Brain pericyte (primary cell): ENCODE measurements around the gene MBTPS1.

Source experiments
- DNase-seq: peaks from one replicate; pipeline ENCODE4 v3.0.0-alpha.2; 2012; ENCODE audit warnings: low read depth, low spot score

MBTPS1 gene

DNA sequence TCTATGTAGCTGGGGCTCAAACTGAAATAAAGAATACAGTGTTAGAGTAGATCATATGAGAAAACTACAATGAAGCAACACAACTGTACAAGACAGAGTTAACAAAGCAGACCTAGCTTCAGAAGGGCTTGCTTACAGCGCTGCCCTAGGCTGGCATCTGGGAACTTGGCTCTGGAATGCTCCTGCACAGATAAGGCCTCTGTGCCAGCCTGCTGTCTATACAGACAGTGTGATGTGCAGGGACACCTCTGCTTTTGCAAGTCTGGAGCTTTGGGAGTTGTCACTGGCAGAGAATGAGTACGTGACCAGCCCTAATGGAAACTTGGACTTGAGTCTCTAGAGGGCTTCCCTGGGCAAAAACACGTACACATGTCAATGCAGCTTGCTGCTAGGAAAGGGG is 42.0 kb downstream of the MBTPS1 start:
- DNase-seq, result no peak

- no peak for DNase-seq
Measured at GRCh38 chr16:84072014-84072413, 44.7 kb downstream of the MBTPS1 start.

DNA sequence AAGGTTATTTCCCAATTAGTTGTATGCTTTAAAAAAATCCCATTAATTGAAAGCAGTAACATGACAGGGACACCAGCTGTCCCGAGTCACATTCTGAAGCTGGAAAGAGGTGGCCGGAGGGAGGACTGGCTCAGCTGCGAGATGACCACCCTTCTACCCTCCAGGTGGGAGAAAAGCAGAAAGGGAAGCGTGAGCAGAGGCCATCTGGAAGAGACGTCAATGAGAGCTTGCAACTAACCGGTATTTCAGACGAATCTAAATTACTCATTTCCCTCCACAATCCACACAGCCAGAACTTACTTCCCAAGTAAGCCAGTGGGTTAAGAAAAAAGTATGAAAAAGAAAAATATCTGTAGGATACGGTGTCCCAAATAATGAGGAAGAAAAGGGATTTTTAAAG is 45.6 kb downstream of the MBTPS1 start:
- no peak for DNase-seq

- no peak for DNase-seq
Measured at GRCh38 chr16:84069540-84069939, 47.2 kb downstream of the MBTPS1 start.

DNA sequence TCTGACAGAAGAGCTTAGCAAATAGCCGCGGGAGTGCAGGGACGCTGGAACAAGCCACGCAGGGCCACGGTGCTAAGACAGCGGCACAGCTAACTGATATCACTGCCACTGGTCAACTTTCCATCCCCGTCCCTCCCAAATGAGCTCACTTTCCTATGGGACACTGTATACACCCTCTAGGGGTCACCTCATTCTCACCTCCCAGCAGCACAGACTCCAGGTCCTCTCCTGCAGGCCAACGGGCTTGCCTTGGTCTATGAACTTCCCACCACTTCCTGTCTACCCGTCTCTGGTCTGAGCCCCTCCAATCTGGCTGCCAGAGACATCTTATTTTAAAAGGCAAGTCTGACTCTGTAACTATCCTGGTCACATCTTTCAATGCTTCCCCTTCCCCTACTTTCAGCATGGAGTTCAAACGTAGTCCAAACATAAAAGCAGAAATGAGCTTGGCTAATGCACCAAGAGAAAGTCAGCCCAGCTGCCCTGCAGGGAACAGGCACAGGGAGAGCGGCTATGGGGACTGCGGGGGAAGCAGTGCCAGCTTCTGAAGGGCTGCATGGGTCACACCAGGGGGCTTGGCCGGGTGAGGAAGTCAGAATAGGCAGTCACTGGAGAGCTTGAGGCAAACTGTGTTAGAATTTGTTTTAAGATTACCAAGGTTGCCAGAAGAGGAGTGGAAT is 47.8 kb downstream of the MBTPS1 start:
- DNase-seq, result no peak

GRCh38 chr16:84068041-84068440 is 48.7 kb downstream of the MBTPS1 start:
- no peak for DNase-seq

GRCh38 chr16:84067640-84068039 is 49.1 kb downstream of the MBTPS1 start:
- DNase-seq, result no peak

DNA sequence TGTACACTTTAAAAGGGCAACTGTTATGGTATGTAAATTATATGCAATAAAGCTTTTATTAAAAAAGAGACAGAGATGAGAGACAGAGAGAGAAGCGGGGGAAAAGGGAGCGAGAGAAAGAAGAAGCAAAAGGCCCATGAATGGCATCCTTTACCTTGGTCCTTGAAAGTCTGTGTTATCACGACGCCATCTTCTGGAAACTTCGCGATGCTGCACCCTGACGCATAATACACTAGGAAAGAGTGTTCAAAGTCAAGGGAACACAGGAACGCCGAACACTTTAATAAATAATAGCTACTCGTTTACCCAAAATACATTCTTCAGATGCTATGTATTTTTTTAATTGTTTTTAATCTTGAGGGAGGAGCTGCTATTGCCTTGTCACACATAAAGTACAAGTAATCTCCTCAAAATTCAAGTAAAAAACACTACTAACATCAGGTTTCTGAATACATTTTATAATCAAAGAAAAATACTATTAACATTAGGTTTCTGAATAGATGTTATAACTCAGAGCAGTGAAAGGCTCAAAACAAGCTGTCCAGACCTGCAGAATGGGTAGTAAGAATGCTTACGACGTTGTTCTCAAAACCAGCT is 51.1 kb downstream of the MBTPS1 start:
- no peak for DNase-seq

DNA sequence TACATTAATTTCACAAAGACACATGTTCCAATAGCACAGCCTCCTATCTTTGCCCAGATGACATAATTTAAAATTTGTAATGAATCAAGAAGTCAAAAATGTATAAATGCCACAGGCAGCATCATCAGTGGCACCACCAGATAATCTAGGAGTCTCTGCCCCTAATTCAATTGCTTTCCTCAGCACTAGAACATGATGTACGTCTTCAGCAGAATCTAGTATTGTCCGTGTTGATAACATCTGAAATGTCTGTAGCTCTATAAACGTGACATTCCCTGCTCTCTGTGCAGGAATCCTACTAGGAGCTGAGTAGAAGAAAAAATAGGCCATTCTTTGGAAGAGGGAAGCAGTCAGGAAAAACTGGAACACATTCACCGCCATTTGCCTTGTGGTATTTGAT is 52.8 kb downstream of the MBTPS1 start:
- DNase-seq, result no peak

DNA sequence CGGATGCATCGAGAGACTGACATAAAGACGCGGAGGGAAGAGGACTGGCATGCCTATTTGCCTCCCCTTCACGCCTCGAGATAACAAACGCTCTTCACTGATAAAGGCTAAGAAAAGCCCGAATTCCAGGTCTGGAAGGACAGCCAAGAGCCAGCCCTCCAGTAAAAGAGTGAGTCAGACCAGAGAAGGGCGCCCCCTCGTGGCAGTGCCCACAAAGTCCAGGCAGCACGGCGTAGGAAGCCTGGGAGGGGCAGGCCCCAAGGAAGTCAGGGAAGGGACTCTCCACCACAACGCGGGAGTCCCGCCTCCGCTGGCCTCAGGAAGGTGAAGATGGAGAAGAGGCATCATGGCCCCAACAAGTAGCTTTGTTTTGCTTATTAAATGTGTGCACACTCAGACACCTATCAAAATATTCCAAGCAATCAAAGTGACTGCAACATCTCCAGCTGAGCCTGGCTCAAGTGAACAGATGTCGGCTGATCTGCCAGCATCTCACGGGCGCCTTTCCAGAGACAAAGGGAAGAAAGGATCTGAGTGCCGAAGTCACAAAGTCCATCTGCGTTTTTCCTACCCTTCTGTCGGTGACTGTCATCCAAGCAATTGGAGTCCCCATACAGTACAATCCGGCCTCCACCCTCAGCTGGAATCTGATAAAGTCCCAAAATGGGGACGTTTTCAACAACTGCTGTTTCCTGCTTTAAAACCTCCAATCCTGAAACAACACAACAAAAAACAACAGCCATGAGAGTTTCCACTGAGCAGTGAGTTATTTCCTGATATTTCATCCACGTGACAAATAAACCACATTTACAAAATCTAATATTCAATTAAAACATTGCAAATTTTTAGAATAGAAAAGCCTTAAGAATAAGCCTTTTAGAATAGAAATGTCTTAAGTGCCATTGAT is 53.8 kb downstream of the MBTPS1 start:
- DNase-seq, result peak; percentile 10

DNA sequence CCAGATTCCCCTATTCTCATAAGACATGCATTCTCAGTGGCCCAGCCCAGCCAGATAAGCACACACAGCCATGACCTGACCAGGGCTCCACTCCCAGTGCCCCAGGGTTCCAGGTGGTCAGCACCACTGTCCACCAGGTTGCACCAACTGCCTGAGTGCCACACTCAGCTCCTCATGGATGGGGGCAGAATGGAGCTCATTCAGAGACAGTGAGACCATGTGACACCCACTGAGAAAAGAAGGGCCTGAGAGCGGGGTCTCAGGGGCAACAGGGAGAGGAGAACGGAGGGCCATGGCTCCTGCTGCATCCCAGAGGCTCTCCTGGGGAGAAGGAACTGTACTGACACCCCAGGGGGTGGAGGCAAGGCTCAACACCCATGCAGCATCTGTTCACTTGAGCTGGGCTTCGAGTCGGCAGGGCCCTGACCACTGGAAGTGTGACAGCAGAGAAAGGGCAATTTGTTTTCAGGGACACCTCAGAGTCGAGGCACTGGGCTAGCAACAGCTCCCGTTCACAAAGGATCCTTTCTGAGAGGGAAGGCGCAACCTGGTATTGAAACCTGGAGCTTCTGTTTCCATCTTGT is 55.4 kb downstream of the MBTPS1 start:
- DNase-seq, result no peak

DNA sequence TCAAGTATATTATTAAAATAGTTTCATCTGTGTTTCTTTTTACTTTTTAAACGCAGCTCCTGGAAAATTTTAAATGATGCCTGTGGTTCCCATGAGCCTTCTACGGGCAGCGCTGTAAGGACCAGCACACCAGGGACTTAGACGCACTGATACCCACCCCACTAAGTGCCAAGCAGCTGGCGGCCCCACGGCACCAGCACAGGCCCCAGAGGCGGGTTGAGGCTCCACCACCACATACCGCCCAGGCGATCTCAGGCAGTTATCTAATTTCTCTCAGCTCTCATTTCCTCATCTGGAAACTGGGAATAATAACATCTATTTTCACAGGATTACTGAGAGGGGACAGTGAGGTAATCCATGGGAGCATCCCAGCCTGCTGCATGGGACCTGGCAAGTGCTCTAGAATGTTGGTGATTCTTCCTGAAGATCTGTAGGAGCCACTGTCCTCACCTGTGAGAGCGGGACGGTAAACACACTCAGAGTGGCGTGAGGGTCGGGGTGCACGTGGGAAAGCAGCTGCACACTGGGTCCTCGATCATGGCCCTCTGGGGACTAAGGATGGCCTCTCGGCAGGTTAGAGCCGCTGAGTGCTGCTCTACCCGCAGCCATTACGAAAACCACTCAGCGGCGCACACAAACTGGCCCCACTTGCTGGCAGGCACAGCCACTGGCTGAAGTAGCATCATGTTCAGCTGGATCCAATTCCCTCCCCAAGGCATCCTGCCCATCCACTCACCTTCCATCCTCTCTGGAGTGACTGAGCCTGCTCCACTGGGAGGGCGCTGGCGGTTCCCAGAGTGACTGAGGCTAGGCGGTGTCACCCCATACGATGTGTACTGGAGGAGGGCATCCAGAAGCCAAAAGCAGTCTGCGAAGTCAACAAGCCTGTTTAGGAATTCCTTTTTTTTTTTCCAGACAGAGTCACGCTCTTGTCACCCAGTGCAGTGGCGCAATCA is 56.5 kb downstream of the MBTPS1 start:
- no peak for DNase-seq

DNA sequence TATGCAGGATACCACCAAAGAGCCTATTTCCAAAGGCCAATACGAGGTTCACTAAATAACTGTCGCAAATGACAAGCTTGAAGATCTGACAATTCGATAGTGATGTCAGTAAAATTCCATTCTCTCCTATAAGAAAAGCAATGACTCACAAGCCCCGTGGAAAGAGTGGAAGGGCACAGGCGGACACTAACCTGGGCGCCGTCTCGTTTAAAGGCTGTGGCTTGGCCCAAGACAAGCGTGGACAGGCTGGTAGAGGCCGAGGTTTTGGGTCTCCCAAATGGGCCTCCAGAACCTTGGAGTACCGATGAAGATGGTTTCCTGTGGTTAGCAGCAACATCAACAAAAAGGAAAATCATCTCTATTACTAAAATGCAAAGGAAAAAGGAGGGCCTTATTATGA is 57.6 kb downstream of the MBTPS1 start:
- no peak for DNase-seq

- DNase-seq, result no peak
Measured at GRCh38 chr16:84058664-84059063, 58.1 kb downstream of the MBTPS1 start.

DNA sequence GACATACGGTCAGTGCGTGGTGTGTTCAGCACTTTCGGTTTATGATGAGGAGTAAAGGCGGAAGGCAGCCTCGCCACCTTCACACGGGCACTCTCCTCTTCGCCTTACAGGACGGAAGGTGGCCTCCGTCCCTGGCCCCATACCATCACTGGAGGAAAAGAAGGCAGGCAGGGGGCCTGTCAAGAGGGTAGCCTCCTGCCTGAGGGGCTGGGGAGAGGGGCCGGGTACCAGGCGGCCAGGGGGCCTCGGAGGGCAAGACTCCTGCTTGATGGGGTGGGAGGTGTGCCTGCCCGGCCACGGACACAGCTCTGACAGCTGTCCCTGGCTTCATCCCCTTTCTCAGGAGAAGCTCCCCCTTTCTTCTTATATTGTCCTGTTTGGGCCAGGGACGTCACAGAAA is 58.5 kb downstream of the MBTPS1 start:
- DNase-seq, result no peak

DNA sequence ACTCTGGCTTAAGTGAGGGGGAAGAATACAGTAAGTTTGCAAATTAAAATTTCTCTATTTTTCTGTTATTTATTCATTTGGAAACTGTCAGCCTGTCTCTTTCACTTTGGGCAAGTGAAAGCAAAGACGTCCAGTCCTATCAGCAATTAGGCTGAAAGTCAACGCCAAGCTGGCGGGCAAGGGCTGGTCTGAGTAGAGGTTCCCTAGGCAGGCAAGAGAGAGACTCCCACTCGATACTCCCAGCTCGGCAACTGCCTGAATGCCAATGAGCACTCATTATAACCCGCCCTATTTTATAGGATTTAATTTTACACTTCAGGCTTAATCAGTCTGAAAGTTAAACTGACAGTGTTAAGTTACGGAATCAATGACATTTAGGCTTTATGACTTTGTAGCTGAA is 59.8 kb downstream of the MBTPS1 start:
- no peak for DNase-seq

DNA sequence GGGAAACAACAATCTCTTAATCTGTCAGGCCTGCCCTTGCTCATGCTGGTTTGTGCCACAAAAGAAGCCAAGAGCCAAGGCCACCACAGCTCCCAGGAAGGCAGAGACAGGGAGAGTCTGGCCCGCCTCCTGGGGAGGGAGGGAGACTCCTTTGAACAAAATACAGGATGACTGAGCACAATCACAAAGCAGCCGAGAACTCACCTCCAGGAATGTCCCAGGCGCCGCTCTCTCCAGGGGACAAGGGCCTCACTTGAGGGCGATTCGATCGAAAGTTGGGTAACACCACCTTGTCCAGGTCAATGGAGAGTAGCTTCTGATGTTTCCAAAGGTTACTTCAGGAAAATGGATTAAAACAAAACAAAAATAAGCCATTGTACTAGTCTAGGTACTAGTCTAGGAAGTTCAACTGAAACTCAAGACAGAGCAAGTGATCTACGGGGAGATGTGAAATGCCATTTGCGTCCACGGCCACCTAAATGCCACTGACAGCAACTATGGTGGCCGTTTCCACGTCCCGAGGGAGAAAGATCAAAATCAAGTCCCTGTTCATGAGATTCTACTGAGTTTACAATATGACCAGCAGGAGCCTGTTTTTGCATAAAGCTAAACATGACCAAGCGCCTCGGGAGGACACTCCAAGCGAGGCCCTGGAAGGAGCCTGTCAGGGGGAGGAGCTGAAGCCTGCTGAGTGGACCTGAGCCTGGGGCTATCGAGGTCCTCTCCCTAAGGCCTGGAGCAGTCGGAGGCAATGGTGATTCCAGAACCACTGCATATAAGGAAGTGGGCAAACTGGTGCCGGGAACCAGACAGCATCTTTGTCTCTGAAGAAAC is 60.7 kb downstream of the MBTPS1 start:
- no peak for DNase-seq

- DNase-seq, result no peak
Measured at GRCh38 chr16:84055366-84055765, 61.4 kb downstream of the MBTPS1 start.

DNA sequence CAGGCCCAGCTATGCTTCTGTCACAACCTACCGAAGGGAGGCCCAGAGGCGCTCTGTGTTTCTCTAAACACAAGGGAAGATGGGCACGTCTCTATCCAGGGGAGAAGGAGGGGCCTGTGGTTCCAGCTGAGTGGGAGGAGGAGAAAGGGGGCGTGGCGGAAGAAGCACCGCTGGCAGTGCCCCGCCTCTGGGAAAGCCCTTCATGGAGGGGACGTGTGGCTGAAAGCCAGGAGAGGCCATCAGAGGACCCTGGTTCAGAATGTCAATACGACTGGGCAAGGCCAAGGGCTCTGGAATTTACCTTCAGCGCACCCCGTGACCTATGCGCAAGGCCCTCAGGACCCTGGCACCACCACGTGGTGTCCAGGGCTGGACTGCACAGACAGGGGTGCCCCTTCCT is 61.8 kb downstream of the MBTPS1 start:
- no peak for DNase-seq

- DNase-seq, result no peak
Measured at GRCh38 chr16:84054271-84054670, 62.5 kb downstream of the MBTPS1 start.
